Astrocyte of the cerebellum (primary cell): ENCODE results near the gene PTDSS2.
"Not testable (repeated sequence)": the region's sequence is repeated elsewhere in the genome, so short reads cannot be mapped to it uniquely, and the experiment has no call there.

ENCODE experiments used
- DNase-seq: peaks from one replicate; pipeline ENCODE4 v3.0.0-alpha.2; 2011; ENCODE audit warnings: low read depth
- H3K4me3 ChIP-seq: 2 replicates; pipeline ENCODE4 v1.5.1; 2011; ENCODE audit warnings: mild to moderate bottlenecking, low read depth, low read length, moderate library complexity
- in situ Hi-C: cut with HindIII; loops from 2 replicates; pipeline ENCODE4 v1.10.0; 2017; ENCODE audit warnings: low sequenced_read_pairs
- TF ChIP-seq, protein P1 (sequence below): IDR thresholded peaks from 2 replicates; pipeline ENCODE4 v1.5.1; 2012; ENCODE audit warnings: low read length, low read depth, moderate library complexity, mild to moderate bottlenecking; ENCODE audit errors: missing control alignments

The PTDSS2 gene

DNA sequence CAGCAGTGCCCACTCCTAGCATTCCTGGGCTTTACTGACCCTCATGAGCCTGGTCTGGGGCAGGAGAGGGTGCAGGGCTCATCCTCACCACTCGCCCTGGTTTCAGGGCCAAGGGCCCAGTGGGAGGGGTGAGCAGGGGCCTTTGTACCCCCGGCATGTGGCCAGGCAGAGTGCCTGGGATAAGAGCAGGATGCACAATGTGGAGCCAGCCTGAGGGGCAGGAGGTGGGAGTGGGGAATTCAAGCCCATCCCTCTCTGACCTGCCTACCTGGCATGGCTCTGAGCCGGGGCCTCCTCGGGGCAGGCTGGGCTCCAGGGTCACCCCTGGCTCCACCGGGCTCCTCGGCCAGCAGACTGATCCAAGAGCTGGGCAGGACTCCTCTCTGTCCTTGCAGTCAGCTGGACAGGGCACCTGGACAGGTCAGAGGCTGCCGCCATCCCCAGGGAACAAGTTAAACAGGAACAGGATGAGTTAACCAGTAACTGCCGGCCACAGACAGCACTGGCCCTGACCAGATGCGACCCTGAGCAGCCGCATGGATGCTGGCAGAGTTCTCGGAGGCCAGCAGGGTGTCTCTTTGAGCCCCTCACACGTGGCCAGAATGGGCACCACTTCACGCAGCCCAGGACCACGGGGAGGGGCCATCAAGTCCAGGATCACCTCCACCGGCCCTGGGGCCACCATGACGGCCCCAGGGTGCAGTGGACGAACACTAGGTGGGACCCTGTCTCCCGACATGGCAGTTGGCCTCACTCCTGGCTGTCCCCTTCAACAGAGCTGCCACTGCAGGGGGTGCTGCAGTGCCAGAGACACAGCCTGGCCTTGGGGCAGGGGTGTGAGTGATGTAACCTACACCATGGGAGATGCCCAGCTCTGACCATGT is 40.2 kb upstream of the PTDSS2 start:
- TF ChIP-seq, protein P1, sequence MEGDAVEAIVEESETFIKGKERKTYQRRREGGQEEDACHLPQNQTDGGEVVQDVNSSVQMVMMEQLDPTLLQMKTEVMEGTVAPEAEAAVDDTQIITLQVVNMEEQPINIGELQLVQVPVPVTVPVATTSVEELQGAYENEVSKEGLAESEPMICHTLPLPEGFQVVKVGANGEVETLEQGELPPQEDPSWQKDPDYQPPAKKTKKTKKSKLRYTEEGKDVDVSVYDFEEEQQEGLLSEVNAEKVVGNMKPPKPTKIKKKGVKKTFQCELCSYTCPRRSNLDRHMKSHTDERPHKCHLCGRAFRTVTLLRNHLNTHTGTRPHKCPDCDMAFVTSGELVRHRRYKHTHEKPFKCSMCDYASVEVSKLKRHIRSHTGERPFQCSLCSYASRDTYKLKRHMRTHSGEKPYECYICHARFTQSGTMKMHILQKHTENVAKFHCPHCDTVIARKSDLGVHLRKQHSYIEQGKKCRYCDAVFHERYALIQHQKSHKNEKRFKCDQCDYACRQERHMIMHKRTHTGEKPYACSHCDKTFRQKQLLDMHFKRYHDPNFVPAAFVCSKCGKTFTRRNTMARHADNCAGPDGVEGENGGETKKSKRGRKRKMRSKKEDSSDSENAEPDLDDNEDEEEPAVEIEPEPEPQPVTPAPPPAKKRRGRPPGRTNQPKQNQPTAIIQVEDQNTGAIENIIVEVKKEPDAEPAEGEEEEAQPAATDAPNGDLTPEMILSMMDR: no peak
- no peak overlapping the region for H3K4me3 ChIP-seq
- DNase-seq: no peak
- in situ Hi-C loops: no loop called here

DNA sequence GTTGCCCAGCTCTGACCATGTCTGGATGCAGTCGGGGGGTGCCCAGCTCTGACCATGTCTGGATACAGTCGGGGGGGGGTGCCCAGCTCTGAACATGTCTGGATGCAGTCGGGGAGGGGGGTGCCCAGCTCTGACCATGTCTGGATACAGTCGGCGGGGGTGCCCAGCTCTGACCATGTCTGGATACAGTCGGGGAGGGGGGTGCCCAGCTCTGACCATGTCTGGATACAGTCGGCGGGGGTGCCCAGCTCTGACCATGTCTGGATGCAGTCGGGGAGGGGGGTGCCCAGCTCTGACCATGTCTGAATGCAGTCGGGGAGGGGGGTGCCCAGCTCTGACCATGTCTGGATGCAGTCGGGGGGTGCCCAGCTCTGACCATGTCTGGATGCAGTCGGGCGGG is 39.4 kb upstream of the PTDSS2 start:
- H3K4me3 ChIP-seq, in situ Hi-C loops: not testable (repeated sequence)

DNA sequence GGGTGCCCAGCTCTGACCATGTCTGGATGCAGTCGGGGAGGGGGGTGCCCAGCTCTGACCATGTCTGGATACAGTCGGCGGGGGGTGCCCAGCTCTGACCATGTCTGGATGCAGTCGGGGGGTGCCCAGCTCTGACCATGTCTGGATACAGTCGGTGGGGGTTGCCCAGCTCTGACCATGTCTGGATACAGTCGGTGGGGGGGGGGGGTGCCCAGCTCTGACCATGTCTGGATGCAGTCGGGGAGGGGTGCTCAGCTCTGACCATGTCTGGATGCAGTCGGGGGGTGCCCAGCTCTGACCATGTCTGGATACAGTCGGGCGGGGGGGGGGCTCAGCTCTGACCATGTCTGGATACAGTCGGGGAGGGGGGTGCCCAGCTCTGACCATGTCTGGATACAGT is 38.6 kb upstream of the PTDSS2 start:
- DNase-seq, in situ Hi-C loops, H3K4me3 ChIP-seq: not testable (repeated sequence)

More for the DNA sequence above, 39.4 kb upstream of the PTDSS2 start:
- not testable (repeated sequence) for DNase-seq

DNA sequence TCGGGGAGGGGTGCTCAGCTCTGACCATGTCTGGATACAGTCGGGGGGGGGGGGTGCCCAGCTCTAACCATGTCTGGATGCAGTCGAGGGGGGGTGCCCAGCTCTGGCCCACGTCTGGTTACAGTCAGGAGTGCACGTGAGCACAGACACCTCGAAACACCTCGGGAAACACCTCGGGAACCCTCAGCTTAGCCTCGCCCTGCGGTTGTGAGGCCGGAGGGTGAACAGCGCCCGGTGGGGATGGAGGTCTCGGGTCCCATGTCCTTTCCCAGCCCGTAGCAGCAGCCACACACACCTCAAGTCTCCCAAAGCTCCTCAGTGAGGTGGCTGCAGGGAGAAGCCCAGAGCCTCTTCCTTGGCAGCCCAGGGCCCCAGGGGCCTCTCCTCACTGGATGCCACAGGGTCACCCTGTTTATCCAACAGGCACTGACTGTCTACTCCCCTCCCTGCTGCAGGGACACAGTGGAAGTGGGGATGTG is 37.4 kb upstream of the PTDSS2 start:
- no peak overlapping the region for H3K4me3 ChIP-seq
- DNase-seq: no peak
- TF ChIP-seq, protein P1: no peak
- in situ Hi-C loops: no loop called here

DNA sequence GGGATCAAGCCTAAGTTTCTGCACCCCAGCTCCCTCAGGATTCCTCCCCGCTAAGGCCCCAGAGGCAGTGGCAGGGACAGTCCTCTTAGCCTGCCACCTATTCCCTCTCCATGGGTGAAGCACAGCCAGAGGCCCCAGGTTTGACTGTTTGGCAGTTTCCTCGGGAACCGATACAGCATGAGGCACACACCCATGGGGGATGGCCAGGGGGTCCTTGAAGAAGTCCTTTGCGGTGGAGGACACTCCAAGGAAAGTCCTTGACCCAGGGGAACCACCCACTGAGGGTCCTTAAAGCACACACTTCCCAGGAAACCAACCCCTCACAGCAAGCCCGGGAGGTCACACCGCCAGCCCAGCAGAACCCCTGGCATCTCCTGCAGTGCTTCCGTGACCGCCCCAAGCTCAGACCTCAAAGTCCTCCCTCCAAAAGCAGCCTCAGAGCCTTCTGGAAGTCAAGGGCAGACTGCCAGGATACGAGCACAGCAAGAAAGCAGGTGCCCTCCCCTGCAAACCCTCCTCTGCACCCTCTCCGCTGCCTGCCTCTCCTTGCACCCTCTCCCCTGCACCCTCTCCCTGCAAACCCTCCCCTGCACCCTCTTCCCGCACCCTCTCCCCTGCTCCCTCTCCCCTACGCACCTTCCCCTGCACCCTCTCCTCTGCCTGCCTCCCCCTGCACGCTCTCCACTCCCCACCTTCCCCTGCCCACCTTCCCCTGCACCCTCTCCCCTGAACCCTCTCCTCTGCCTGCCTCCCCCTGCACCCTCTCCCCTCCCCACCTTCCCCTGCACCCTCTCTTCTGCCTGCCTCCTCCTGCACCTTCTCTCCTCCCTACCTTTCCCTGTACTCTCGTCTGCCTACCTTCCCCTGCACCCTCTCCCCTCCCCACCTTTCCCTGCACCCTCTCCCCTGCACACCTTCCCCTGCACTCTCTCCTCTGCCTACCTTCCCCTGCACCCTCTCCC is 36.7 kb upstream of the PTDSS2 start:
- no peak overlapping the region for H3K4me3 ChIP-seq
- DNase-seq: no peak
- in situ Hi-C loops: no loop called here

DNA sequence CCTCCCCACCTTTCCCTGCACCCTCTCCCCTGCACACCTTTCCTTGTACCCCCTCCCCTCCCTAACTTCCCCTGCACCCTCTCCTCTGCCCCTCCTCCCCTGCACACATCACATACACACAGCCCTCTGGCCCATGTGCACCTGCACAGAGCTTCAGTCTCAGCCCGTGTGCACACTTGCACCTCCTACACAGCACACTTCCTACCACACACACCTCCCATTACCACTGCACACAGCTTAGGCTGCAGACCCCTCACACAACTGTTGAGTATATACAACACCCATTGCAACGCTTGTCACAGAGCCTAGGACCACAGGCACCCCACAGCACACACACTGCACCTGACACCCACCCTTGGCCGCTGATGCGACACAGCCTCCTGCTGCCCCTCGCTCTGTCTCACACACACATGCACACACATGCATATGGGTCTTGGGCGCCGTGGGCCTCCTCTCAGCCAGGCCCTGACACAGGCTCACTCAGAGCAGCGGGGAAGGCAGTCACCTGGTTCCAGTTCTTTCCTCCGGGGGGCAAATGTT is 35.7 kb upstream of the PTDSS2 start:
- no peak overlapping the region for H3K4me3 ChIP-seq
- no peak for DNase-seq
- TF ChIP-seq, protein P1: no peak
- in situ Hi-C loops: no loop called here

More for the DNA sequence above, 36.7 kb upstream of the PTDSS2 start:
- TF ChIP-seq, protein P1: no peak

DNA sequence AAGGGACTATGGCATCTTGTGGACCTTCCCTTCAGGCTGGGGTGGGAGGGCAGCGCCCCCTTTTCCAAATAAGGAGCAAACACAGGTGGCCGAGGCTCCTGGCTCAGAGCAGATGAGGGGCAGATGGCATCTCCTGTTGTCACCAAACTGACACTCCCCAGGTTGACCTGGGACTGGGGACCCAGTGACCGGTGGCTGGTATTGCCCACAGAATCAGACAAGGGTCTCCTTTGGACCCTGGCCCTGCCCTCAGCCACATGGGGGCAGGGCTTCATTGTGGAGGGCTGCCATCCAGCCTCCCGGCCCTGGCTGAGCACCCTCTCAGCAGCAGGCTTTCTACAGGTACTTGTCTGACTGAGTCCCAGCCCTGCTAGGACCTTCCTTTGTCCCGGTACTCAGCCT is 34.4 kb upstream of the PTDSS2 start:
- DNase-seq: no peak
- TF ChIP-seq, protein P1: no peak
- H3K4me3 ChIP-seq: no peak overlapping the region
- in situ Hi-C loops: no loop called here
